Fibroblast of villous mesenchyme (primary cell): ENCODE measurements around the gene LAMB2. TPM values are rescaled to one million over a fixed set of nuclear protein-coding genes. Genes with fewer than 3 reads are reported as not detected.
A peak's percentile ranks its signal among the peaks of the same experiment; 100 is the strongest.

Experiments
- DNase-seq: peaks from one replicate; pipeline ENCODE4 v3.0.0-alpha.2; 2010; ENCODE audit warnings: low read depth
- H3K4me3 ChIP-seq: 2 replicates; pipeline ENCODE4 v1.5.1; 2011; ENCODE audit warnings: low read depth, mild to moderate bottlenecking, low read length
- total RNA-seq: library from RNA; depleted of rRNA; stranded (reverse); fragments of >200 nt; gene quantifications from 2 replicates; pipeline ENCODE4 v1.2.3, GENCODE V29; 2012
- TF ChIP-seq, protein P1 (sequence below): IDR thresholded peaks from 2 replicates; pipeline ENCODE4 v1.5.1; 2012; ENCODE audit warnings: low read depth, mild to moderate bottlenecking, low read length; ENCODE audit not compliant: insufficient read depth

The LAMB2 gene
- total RNA-seq, 1 donor = 369 TPM

DNA sequence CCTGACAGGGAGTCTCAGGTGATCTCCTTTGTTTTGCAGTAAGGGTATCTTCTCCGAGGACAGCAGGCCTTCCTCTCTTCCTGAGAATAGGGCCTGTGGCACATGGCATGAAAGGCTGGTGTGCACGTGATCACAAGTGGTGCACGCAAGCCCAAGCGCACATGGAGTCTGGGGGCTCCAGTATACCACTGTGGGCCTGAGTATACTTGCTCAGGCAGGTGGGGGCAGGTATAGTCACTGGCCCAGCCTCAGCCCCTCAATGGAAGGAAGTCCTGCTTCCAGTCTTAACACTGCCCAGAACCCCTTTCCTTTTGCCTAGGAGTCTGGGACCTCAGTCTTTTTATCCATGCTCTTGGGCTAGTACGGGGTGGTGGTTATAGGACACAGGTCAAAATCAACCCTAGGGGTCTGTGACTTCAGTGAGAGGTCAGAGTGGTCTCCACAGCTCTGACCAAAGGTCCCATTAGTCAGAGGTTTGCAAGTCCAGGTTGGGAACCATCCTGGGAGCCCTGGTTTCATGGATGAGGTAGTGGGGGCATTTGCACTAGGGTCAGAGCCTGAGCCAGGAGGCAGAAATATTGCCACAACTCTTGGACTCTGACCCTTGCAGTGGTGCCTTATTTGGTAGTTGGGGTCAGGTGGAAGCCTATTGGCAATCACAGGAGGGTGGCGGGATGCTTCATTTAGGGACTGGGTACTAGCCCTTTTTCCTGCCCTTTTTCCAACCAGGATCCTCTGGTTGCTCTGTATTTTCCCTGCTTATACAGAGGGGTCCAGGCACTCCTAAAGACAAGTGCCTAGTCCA is 34.1 kb upstream of the LAMB2 start:
- peak overlapping the region; percentile 85 for H3K4me3 ChIP-seq
- TF ChIP-seq, protein P1, sequence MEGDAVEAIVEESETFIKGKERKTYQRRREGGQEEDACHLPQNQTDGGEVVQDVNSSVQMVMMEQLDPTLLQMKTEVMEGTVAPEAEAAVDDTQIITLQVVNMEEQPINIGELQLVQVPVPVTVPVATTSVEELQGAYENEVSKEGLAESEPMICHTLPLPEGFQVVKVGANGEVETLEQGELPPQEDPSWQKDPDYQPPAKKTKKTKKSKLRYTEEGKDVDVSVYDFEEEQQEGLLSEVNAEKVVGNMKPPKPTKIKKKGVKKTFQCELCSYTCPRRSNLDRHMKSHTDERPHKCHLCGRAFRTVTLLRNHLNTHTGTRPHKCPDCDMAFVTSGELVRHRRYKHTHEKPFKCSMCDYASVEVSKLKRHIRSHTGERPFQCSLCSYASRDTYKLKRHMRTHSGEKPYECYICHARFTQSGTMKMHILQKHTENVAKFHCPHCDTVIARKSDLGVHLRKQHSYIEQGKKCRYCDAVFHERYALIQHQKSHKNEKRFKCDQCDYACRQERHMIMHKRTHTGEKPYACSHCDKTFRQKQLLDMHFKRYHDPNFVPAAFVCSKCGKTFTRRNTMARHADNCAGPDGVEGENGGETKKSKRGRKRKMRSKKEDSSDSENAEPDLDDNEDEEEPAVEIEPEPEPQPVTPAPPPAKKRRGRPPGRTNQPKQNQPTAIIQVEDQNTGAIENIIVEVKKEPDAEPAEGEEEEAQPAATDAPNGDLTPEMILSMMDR = no peak
- DNase-seq = no peak

DNA sequence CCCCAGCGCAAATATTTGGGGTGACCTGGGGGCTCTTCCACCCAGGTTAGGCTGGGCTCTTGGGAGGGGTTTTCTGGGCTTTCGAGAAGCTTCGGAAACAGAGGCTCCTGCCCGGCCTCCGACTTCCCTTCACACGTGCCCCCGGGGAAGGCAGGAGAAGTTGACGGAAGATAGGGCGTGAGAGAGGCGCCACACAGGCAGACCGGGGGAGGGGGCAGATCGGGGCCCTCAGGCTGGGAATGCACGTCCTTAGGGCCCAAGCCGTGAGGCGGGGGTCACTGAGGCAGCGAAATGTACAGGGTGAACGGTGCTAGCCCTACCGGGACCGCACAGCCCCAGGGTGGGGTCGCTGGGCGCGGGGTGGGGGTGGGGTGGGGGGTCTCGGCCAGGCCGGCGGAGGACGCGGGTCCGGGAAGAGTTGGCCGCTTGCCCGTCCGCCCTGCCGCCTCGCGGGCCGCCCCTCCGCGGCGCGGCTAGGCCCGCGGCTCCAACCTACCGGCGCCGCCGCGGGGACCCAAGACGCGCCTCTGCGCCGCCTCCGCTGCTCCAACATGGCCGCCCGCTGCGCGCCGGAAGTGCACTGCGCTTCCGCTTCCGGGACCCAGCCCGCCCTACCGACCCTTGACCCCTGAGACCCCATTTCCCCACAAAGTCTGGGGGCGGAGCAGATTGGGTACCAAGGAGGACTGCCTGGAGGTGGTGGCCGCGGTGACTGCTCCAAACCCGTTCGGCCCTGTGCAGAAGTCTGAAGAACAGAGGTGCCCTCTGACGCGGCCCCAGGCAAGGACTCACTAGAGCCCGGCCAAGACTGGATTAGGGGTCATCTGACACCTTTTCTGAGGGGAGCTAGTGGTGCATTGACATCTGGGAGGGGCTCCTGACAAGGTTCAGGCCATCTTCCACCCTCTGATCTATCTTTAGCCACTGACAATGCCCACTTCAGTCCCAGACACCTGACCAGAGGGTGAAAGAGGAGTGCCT is 33.2 kb upstream of the LAMB2 start, which contains the start of gene CCDC71:
TSS of gene CCDC71 (minus strand) at position 561 of the 981 bp plus-strand sequence. CDS start 2,123 bp downstream, outside the sequence.
- TF ChIP-seq, protein P1 = no peak
- DNase-seq = peak; percentile 57
- H3K4me3 ChIP-seq = peak within 1 kb of the TSS; percentile 85

DNA sequence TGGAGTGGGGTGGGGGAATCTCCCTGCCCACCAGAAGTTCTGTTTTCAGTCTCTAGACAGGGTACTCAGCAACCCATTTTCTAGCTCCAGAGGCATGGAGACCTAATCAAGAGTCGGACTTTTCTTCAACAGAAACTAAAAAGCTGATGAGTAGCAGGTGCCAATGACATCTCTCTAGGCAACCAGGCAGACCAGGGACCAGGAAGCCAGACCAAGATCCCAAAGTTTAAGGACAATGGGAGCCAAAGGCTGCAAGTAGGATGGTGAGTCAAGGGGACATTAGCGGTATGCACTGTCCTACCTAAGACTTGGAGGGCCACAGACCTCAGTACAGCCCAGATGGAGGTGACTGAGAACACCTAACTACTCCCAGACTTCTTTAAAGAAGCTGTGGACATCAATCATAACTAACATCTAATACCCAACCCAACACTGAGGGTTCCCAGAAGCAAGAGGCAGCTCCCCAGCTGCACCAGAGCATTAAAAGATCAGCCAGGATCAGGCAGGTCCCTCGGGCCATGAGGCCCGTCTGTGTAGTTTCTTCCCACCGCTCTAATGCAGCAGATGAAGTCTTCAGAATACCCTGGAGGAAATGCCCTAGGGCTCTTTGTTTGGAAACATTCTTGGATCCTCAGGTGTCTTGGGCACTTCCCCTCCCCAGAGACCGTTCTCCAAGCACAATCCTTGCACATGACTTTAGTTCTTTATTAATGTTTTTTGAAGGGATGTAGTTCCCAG is 32.3 kb upstream of the LAMB2 start:
- peak overlapping the region; percentile 85 for H3K4me3 ChIP-seq
- no peak for DNase-seq
- TF ChIP-seq, protein P1 = no peak

DNA sequence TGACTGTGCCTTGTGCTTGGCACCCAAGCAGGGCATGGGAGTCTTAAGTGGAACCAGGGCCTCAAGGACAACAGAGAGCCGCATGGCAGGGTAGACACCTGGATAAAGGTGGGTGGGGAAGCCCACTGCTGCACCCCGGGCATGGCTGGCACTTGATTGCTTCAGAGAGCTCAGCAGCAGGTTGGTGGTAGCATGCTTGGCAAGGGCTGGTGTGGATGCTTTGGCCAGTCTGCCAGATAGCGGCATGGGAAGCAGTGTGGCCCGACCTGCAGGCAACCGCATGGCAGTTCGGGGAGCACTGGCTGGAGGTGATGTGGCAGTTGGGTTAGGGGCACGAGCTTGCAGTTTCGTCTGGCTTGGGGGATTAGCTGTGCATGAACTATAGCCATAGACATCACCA is 30.8 kb upstream of the LAMB2 start:
- no peak for DNase-seq
- TF ChIP-seq, protein P1 = no peak
- no peak overlapping the region for H3K4me3 ChIP-seq

DNA sequence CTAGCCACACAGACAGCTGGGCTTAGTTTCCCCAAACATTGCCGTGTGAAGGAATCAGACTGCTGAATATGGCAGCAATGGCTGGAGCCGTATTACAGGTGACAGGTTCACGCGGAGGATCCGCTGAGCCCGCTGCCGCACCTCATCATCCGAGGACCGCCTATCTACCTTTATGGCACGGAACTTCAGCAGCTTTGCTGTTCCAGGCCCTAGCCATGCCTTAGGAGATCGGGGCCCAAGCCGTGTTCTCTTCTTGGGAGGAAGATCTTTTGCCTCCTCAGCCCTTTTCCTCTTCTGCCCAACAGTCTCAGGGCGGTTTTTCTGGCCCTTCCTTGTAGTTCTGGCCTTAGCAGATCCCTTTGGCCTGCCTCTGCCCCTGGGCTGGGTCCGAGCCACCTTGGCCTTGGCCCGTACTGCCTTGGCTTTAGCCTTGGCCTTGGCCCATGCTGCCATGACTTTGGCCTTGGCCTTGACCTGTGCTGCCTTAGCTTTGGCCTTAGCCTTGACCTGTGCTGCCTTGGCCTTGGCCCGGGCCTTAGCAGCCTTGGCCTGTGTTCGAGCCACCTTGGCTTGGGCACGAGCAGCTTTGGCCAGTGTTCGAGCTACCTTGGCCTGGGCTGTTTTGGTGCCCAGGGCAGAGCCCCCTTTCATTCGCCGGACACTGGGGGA is 30.0 kb upstream of the LAMB2 start:
- no peak overlapping the region for H3K4me3 ChIP-seq
- no peak for DNase-seq
- TF ChIP-seq, protein P1 = no peak
